Activated T-cell treated with anti-CD3 and anti-CD28 coated beads, Interleukin-2, amount 50 U/mL, for 48 hours (primary cell): Measurements from ENCODE around the gene NAP1L4.

Experiments
- DNase-seq, 2 experiments: peaks; one replicate each; pipeline ENCODE4 v3.0.0-alpha.2; 2020

Gene NAP1L4

GRCh38 chr11:2992234-2992996, at the start of gene NAP1L4:
NAP1L4 (minus strand) TSS chr11:2992329; CDS start chr11:2979220, 13,109 bp downstream.
- peak; percentile 95 to 97 for DNase-seq

- no peak for DNase-seq
Measured at GRCh38 chr11:3040881-3041280, 48.8 kb upstream of the NAP1L4 start.

GRCh38 chr11:3037945-3038271, 45.8 kb upstream of the NAP1L4 start:
- no peak for DNase-seq

- DNase-seq: peak; percentile 65 to 67
Measured at GRCh38 chr11:3037040-3037944, 45.2 kb upstream of the NAP1L4 start.

GRCh38 chr11:3036419-3036818, 44.3 kb upstream of the NAP1L4 start:
- DNase-seq: no peak

GRCh38 chr11:3035333-3035732, 43.2 kb upstream of the NAP1L4 start:
- no peak for DNase-seq

GRCh38 chr11:3030289-3031070, 38.4 kb upstream of the NAP1L4 start:
- DNase-seq: no peak

- DNase-seq: no peak
Measured at GRCh38 chr11:3028813-3029212, 36.7 kb upstream of the NAP1L4 start.

- no peak for DNase-seq
Measured at GRCh38 chr11:3026803-3027202, 34.7 kb upstream of the NAP1L4 start.

GRCh38 chr11:3022982-3023381, 30.9 kb upstream of the NAP1L4 start:
- no peak for DNase-seq

GRCh38 chr11:3022300-3022967, 30.3 kb upstream of the NAP1L4 start:
- DNase-seq: peak; percentile 31 to 33

GRCh38 chr11:3021125-3021524, 29.0 kb upstream of the NAP1L4 start:
- peak; percentile 37 to 39 for DNase-seq

GRCh38 chr11:3020011-3020410, 27.9 kb upstream of the NAP1L4 start:
- no peak for DNase-seq

GRCh38 chr11:3018596-3018995, 26.5 kb upstream of the NAP1L4 start:
- DNase-seq: no peak

GRCh38 chr11:3016861-3017260, 24.7 kb upstream of the NAP1L4 start:
- DNase-seq: no peak

- no peak for DNase-seq
Measured at GRCh38 chr11:3015796-3016195, 23.7 kb upstream of the NAP1L4 start.

GRCh38 chr11:3014943-3015342, 22.8 kb upstream of the NAP1L4 start:
- DNase-seq: no peak

GRCh38 chr11:3014057-3014938, 22.2 kb upstream of the NAP1L4 start:
- peak; percentile 67 to 74 for DNase-seq

GRCh38 chr11:3011891-3012885, 20.1 kb upstream of the NAP1L4 start:
- DNase-seq: no peak
